ENCODE results near the gene ETFB.
A peak's percentile ranks its signal among the peaks of the same experiment; 100 is the strongest.
"Not testable (repeated sequence)": the region's sequence is repeated elsewhere in the genome, so short reads cannot be mapped to it uniquely, and the experiment has no call there.

The ETFB gene

DNA sequence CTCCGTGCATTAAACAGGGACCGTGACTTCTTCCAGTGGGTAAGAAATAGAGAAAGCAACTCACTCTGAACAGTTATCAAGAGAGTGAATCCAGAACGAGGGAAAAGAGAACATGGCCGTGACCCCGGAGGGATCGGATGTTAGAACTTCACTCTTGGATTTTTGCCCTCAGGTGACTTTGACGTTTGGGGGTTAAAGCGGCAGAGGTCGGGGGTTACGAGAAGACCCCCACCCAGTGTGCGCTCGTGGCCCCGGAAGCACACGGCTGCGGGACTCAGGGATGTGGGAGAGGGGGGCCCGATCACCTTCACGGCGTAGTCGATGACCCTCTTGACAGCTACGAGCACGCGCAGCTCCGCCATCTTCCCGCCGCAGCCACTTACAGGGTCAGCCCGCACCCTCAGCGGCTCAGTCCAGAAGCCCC, at the start of gene ETFB:
Gene ETFB, minus strand, starts transcription at position 424 of the 424 bp plus-strand sequence. Its CDS starts 62 bp downstream, at position 362.
- in situ Hi-C loops (cut with HindIII; ENCODE audit: low sequenced_read_pairs), result no loop called here

DNA sequence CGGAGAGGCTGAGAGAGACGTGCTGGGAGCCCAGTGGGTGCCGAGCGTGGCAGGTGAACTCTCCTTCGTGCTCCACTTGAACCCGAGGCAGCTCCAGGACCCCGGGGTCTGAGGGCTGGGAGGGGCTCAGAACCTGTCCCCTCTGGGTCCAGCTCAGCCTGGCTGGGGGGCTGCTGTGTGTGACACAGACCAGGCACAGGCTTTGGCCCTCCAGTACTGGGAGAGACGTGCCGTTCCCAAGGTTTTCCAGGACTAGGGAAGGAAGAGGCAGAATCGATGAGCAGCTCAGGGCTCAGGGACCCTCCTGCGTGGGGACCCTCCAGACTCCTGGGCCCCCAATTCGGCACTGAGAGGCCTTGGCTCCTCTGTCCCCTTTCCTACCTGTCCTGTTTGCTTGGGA, 49.0 kb upstream of the ETFB start:
- no peak overlapping the region for H3K4me3 ChIP-seq (ENCODE audit: low read depth, low read length)
- in situ Hi-C loops (cut with HindIII; ENCODE audit: low sequenced_read_pairs), result no loop called here
- TF ChIP-seq, protein P1, sequence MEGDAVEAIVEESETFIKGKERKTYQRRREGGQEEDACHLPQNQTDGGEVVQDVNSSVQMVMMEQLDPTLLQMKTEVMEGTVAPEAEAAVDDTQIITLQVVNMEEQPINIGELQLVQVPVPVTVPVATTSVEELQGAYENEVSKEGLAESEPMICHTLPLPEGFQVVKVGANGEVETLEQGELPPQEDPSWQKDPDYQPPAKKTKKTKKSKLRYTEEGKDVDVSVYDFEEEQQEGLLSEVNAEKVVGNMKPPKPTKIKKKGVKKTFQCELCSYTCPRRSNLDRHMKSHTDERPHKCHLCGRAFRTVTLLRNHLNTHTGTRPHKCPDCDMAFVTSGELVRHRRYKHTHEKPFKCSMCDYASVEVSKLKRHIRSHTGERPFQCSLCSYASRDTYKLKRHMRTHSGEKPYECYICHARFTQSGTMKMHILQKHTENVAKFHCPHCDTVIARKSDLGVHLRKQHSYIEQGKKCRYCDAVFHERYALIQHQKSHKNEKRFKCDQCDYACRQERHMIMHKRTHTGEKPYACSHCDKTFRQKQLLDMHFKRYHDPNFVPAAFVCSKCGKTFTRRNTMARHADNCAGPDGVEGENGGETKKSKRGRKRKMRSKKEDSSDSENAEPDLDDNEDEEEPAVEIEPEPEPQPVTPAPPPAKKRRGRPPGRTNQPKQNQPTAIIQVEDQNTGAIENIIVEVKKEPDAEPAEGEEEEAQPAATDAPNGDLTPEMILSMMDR (IDR thresholded peaks at IDR 0.05; ENCODE audit: low read depth, low read length, missing control alignments), result no peak
- DNase-seq (ENCODE audit: low read depth), result no peak

More for the DNA sequence above, at the start of gene ETFB:
- H3K4me3 ChIP-seq (ENCODE audit: low read depth, low read length), result peak within 1 kb of the TSS; percentile 63
- DNase-seq (ENCODE audit: low read depth), result no peak
- TF ChIP-seq, protein P1 (IDR thresholded peaks at IDR 0.05; ENCODE audit: low read depth, low read length, missing control alignments), result peak; percentile 2

DNA sequence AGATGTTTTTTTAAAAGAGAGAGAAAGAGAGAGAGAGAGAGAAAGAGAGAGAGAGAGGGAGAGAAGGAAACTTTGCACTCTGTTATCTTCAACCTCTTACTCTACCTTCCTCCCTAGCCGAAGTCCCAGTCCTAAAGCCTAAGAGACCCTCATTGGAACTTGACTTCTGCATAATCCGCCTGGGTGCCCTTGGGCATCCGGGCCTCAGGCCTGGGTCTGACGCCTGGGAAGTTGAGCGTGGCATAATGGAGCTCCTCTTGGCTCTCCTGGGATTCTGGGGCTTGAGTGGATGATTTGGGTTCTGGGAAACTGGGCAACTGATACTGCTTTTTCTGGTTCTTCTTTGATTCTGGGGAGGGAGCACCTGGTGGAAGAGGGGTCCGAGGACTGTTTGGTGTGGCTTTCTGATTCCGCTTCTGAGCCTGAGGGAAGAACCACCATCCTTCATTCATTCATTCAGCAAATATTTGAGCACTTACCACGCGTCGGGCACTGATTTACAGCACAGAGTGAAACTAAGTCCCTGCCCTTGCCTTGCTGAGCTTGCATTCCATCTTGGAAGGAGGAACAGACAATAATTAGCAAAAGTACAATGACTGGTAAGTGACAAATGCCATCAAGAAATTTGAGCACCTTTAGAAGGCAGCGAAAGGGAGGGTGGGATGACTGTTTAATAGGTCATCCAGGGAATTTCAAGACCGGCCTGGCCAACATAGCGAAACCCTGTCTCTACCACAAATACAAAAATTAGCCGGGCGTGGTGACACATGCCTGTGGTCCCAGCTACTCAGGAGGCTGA, 45.0 kb upstream of the ETFB start:
- H3K4me3 ChIP-seq (ENCODE audit: low read depth, low read length), result no peak overlapping the region
- DNase-seq (ENCODE audit: low read depth), result no peak
- in situ Hi-C loops (cut with HindIII; ENCODE audit: low sequenced_read_pairs), result no loop called here

DNA sequence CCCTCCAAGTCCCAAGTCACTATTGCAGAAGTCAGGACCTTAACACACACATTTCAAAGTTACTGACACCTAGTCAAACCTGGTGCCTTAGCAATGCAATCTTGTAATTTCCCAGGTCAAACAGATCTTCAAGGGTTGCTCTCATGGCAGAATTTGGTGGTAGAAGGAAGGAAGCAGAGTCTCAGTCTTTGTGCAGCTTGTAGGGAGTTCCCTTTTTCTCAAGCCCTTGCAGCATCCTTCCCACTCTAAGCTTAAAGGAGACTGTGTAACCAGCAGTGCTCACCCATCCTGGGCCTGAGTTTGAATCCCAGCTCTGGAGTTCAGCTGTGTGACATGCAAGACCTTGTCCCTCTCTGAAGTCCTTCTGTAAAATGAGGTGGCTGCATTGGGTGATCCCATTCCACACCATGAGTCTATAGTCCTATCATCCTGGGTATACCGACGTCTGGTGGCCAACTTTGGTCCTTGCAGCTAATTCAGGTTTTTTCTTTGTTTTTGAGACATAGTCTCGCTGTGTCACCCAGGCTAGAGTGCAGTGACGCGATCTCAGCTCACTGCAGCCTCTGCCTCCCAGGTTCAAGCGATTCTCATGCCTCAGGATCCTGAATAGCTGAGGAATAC, 41.4 kb upstream of the ETFB start:
- TF ChIP-seq, protein P1 (IDR thresholded peaks at IDR 0.05; ENCODE audit: low read depth, low read length, missing control alignments), result peak; percentile 24
- H3K4me3 ChIP-seq (ENCODE audit: low read depth, low read length), result no peak overlapping the region
- no peak for DNase-seq (ENCODE audit: low read depth)
- in situ Hi-C loops (cut with HindIII; ENCODE audit: low sequenced_read_pairs), result no loop called here

More for the DNA sequence above, 45.0 kb upstream of the ETFB start:
- TF ChIP-seq, protein P1 (IDR thresholded peaks at IDR 0.05; ENCODE audit: low read depth, low read length, missing control alignments), result no peak

DNA sequence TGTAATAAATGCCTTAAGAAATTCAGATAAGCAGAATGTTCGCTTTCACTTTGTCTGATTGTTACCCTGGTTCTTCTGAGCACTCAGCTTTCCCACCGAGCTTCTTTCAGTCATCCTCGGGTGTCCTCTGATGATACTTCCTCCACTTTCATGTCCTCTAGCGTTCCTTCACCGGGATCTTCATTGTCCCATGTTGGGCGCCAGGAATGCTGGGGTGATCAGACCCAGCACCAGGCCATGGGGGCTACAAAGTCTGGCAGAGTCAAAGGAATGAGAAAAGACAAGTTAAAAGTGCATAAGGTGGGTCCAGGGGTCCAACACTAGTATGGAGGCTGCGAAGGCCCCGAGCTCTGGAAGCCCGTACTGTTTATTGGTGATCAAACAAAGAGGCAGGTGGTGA, 35.9 kb upstream of the ETFB start:
- in situ Hi-C loops (cut with HindIII; ENCODE audit: low sequenced_read_pairs), result no loop called here
- no peak overlapping the region for H3K4me3 ChIP-seq (ENCODE audit: low read depth, low read length)
- DNase-seq (ENCODE audit: low read depth), result no peak
- TF ChIP-seq, protein P1 (IDR thresholded peaks at IDR 0.05; ENCODE audit: low read depth, low read length, missing control alignments), result no peak

DNA sequence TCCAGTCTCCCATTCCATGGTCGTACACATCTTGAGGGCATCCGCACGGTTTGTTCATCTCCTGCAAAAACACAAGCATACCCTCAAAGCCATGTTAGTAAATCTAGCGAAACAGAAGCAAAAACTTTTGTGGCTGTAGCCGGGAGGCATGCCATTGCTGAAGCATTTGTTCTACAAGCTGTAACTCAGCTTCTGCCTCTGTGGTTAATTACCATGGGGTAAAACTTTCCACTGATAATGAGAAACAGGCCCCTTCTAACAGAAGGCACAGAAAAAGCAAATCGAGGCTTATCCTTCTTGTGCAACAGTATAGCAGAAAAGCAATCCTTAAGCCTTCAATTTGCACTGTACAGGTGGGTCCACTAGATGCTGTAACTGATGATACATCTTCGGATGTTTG, 33.7 kb upstream of the ETFB start:
- in situ Hi-C loops (cut with HindIII; ENCODE audit: low sequenced_read_pairs); H3K4me3 ChIP-seq (ENCODE audit: low read depth, low read length); DNase-seq (ENCODE audit: low read depth): not testable (repeated sequence)

DNA sequence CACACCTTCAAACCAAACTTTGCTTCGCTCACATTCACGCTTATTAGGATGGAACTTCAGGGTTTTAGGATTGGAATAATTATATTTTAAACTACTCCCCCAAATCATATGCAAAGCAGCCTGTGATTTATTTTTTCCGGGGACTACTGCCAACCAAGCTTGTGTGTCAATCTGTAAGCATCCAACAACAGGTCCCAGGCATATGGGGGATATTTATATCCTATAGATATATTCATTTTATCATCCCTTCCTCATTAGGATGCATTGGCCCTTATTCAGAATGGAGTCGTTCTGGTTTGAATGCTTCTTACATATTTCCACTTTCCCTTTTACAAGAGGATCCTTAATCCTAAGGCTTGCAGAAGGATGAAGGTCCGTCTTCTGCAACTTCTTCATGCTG, 33.0 kb upstream of the ETFB start:
- H3K4me3 ChIP-seq (ENCODE audit: low read depth, low read length), result no peak overlapping the region
- no peak for DNase-seq (ENCODE audit: low read depth)
- TF ChIP-seq, protein P1 (IDR thresholded peaks at IDR 0.05; ENCODE audit: low read depth, low read length, missing control alignments), result no peak
- in situ Hi-C loops (cut with HindIII; ENCODE audit: low sequenced_read_pairs), result no loop called here

Data from astrocyte of the cerebellum (primary cell).